Measurements from ENCODE around the gene BBOX1.
"Not testable (repeated sequence)": the region's sequence is repeated elsewhere in the genome, so short reads cannot be mapped to it uniquely, and the experiment has no call there.

The BBOX1 gene, protein sequence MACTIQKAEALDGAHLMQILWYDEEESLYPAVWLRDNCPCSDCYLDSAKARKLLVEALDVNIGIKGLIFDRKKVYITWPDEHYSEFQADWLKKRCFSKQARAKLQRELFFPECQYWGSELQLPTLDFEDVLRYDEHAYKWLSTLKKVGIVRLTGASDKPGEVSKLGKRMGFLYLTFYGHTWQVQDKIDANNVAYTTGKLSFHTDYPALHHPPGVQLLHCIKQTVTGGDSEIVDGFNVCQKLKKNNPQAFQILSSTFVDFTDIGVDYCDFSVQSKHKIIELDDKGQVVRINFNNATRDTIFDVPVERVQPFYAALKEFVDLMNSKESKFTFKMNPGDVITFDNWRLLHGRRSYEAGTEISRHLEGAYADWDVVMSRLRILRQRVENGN

DNA sequence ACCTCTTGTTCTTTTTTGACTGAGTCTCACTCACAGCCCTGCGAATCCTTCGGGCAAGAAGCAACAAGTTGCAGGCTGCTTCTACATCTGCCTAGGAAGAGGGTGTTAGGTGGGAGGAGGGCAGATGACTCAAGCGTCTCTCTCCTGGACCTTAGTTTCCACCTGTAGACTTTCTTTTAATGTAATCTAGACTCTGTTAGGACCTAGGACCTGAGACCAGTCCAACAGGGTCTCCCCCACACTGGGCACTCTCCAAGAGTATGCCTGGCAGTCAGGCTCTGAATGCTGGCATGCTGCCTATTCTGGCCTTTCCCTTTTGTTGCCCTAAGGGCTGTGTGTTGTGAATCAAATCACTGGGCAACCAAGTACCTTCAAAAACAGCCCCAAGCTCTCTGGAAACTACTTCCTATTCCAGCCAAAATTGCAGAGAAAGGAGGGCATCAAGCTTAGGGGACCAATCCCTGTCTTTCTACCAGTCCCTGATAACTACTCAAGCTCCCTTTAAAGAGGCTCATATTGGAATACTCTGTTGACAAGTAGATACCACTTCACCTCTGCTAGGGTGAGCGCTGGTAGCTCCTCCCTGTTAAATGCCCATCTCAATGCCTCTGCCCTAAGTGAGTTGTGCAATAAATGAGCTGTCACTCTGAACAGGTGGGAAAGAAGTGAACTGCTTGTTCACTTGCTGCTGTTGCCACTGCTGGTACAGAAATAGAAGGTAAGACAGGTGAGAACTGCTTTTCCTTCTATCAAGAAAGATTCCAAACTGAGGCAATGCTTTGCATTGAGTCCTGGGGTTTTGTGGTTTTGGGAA, at the start of gene BBOX1:
TSS of gene BBOX1 (plus strand) at position 514 of the 814 bp plus-strand sequence. CDS start 14,616 bp downstream, outside the sequence.
- no peak for DNase-seq (ENCODE audit: low read depth in 2 of 2, low spot score in 1 of 2)

DNA sequence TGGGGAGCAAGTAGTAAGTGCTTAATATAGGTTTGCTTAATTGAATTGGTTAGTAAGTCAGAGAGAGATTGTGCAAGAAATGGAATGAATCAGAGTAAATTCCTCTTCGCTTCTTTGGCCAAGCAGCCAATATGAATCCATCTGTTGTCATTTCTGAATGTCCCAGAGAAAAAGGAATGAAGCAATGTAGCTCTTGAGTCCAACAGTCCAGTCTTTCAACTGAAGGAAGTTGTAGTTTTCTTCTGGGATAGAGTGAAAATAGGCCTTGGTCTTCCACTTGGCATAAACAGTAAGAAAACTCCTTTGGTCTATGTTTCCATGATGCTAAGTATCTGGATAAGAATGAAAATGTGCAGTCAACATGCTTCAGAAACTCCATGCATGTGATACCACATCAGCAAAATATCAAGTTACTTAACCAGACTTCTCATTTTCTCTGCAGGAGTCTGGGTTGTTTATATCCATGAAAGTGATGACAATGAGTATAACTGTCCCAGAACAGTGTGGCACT, 48.5 kb upstream of the BBOX1 start:
- DNase-seq (ENCODE audit: low read depth in 2 of 2, low spot score in 1 of 2) = no peak

DNA sequence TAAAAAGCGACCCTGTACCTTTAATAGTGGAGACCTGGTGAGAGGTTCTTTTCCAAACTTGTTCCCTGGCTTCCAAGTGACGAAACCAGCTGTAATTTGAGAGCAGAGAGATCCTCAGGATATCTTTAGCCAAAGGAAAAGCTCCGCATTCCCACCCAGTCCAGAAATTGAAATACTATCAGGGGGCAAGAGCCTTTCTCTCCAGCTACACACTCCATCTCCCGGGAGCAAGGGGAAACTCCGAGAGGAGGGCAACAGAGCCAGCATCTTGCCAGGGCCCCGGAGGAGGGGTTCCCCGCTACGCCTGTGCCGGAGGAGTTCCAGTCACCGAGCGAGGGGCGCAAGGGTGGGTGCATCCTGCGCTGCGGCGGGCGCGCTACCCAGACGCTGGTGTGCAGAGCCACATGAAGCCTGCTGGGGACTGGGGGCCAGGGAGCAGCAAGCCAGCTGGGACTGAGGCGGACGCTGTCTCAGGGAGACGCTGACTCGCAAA, 46.6 kb upstream of the BBOX1 start, which contains the start of gene FIBIN:
TSS of gene FIBIN (plus strand) at position 148 of the 493 bp plus-strand sequence. CDS start 415 bp downstream, outside the sequence.
- no peak for DNase-seq (ENCODE audit: low read depth in 2 of 2, low spot score in 1 of 2)

DNA sequence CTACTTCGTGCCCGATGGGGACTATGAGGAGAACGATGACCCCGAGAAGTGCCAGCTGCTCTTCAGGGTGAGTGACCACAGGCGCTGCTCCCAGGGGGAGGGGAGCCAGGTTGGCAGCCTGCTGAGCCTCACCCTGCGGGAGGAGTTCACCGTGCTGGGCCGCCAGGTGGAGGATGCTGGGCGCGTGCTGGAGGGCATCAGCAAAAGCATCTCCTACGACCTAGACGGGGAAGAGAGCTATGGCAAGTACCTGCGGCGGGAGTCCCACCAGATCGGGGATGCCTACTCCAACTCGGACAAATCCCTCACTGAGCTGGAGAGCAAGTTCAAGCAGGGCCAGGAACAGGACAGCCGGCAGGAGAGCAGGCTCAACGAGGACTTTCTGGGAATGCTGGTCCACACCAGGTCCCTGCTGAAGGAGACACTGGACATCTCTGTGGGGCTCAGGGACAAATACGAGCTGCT, 46.0 kb upstream of the BBOX1 start:
- no peak for DNase-seq (ENCODE audit: low read depth in 2 of 2, low spot score in 1 of 2)

DNA sequence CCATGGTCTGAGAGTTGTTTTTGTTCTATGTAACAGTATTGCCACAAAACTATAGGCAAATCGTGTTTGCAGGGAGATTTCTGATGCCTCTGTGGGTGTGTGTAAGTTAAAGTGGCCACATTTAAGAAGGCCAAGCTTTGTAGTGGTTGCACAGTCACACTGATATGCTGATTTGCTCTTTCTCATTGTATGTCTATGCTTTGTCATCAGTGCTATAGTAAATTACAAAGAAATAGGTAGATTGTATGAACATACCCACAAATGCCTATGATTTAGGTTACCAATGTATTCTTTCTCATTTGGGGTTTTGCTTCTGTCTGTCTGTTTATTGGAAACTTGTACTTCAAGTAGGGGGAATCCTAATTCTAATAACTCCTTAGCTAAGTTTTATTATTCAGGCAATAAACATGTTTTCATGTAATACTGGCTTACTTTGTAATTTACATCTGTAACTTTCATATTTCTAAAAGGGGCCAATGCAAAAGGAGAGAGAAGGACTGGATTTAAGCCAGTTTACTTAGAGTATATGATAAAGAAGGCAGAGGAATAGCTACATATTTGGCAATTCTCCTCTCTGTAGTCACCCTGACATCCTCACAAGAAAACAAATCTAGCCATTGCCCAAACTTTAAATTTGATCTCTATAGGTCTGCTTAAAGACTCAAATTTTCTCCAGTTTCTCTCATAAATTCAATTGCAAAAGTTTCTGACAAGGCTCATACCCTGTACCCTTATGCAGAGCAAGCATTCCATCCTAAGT, 44.7 kb upstream of the BBOX1 start:
- DNase-seq (ENCODE audit: low read depth in 2 of 2, low spot score in 1 of 2) = no peak

DNA sequence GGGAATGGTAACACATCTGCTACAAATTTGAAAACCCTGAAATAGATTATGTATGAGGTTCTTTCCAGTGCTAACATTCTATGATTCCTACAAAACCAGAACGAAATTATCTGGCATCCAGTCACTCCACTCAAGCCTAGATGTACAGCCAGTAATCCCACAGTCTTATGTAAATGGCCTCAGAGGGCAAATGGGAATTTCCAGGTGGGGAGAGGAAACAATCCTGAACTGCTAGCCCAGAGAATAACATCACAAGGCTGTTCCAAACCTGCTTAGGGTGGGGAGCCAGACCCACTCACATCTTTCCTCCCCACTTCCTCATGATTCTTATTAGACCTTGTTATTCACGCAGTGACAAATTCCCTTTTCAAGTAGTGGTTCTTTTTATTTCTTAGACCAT, 43.2 kb upstream of the BBOX1 start:
- DNase-seq (ENCODE audit: low read depth in 2 of 2, low spot score in 1 of 2) = no peak

DNA sequence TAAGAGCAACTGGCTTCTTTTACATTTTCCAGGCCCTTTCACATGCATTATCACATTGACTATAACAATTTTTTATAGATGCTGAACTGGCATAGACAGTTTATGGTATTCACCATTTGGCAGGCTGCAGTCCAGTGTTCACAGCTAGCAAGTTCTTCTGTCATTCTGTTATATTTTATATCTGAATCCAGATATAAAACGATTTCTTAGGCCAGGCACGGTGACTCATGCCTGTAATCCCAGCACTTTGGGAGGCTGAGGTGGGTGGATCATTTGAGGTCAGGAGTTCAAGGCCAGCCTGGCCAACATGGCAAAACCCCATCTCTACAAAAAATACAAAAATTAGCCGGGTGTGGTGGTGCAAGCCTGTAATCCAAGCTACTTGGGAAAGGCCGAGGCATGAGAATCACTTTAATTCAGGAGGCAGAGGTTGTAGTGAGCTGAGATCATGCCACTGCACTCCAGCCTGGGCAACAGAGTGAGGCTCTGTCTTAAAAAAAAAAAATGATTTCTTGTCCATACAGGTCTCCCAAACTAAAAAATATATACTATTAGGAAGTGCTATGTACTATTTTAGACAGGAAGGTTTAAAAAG, 39.4 kb upstream of the BBOX1 start:
- DNase-seq (ENCODE audit: low read depth in 2 of 2, low spot score in 1 of 2) = not testable (repeated sequence)

DNA sequence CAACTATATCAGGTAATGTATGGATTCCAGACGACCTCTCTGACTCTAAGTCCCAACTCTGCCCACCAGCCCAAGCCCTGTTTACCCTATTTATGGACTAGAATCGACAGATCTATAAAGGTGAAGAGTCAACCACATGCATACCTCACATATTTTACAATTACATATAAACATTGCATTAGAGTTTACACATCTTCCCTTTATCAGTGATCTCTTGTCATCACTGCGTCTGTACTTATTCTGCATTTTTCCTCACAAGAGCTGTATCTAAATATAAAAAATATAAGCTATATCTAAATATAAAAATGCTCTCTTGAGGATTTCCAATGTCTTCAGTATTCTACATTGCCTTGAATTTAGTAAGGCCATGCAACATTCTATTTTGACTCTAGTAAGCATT, 38.2 kb upstream of the BBOX1 start:
- no peak for DNase-seq (ENCODE audit: low read depth in 2 of 2, low spot score in 1 of 2)

DNA sequence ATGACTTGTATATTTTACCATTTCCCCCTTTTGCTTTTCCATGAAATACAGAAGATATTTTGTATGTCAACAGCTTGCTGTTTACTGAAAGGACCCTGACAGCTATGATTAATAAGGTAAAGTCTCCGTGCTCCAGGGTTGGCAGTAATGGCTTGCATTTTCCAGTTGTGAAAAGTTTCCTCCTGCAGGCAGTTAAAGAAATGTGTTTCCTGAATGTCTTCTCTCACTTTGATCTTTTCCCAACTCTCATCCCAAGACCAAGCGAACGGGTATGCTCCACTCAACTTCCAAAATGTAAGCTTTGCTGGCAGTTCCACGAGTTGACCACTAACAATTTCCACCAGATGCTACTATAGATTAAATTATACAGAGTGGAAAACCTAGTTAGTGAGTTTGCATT, 37.8 kb upstream of the BBOX1 start:
- no peak for DNase-seq (ENCODE audit: low read depth in 2 of 2, low spot score in 1 of 2)

DNA sequence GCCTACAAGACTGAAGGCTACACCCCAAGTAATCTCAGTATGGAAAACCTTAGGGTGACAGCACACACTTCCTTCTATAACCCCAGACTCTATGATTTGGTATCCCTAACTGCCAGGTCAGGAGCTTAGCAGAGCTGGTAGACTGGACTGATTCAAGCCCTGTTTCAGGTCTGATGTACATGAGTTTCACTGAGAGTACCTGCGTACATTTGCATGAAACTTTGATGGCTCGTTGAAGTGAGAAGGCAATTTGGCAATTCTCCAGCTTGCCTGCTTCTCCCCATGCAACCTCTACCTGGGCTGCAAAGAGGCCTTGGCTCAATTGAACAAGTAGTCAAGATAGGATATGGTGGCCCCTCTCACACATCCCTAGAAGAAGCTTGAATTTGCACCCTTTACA, 36.5 kb upstream of the BBOX1 start:
- DNase-seq (ENCODE audit: low read depth in 2 of 2, low spot score in 1 of 2) = no peak

DNA sequence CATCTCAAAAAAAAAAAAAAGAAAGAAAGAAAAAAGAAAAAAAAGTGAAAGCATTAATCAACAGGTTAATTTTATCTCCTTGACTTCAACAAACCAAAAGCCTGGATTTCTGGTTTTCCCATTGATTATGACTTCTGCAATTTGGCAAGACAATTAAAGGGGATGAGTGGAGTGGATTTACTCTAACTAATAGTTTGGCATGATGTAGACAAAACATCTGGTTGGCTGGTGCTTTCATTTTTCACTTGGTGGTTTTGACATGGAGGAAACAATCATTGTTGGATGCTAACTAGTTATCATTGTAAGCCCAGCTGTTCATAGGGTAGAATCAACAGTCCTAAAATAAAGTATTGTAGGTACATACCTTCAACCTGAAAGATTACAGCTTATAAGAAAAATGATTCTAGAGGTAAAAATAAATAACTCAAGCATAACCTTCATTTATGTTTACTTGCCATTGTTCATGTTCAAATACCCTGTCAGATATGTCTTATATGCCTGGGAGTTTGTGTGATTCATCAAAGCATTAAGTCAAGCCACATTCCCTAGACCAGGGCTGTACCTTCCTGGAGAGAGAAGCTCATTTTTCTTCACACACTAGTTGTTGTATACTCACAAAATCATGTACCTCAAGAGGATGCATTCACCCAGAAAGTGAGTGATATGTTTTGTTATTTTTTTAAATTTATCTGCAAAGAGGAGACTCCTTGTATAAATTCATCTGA, 31.6 kb upstream of the BBOX1 start:
- DNase-seq (ENCODE audit: low read depth in 2 of 2, low spot score in 1 of 2) = no peak

DNA sequence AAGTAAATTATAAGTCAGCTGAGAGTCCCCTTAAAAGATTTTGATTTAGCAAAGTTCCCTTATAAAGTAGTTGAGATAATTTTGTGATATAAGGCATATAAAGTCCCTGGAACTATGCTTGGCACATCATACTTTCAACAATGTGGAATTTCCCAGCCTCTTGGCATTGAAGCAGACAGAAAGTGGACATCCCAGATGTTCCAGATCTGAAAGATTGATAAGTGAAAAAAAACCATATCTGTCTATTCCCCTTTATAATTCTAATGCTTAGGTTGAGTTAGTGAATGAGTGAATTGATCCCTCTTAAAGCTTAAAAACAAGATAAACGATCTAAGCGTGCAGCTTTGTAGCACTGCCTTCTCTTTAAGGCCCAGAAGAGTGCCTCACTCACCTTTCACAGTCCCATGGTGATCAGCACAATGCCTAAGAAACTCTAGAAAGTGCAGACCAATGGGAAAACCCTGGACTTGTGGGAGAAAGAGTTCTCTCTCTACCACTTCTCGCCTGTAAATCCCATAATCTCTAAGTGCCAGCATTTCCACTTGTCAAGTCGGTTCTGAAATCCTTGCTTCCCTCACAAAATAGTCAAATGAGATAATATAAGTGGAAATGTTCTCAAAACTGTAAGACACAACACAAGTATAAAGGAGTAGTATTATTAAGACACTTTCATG, 28.9 kb upstream of the BBOX1 start:
- DNase-seq (ENCODE audit: low read depth in 2 of 2, low spot score in 1 of 2) = no peak

DNA sequence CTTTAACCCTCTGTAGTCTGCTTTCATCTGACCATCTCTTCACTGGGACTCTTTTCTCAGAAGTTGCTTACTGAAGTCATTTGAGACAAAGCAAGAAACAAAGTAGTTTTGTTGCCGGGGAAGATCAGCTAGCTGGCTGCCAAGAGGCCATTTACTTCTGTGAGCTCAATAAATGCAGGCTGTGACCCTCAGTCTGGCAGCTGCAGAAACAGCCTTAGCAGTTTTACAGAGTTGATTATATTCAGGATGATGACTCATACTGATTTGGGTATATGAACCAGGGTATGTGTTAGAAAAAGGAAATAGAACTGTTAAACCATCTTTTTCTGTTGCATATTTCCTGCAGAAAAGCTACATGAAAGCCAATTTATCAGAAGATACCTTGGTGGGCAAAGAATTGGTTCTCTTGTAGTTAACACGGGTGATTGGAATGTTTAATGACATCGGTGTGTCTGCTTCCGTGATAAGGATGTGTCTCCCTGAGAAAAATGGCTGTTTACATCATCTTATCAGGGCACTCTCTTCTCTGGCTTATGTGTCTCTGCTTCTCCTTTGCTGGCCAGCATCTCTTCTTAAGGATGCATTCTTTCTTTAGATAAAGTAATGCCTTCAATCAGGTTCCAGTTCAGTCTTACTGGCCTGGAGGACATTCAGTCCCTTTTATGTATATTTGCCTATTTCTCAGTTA, 28.2 kb upstream of the BBOX1 start:
- no peak for DNase-seq (ENCODE audit: low read depth in 2 of 2, low spot score in 1 of 2)

DNA sequence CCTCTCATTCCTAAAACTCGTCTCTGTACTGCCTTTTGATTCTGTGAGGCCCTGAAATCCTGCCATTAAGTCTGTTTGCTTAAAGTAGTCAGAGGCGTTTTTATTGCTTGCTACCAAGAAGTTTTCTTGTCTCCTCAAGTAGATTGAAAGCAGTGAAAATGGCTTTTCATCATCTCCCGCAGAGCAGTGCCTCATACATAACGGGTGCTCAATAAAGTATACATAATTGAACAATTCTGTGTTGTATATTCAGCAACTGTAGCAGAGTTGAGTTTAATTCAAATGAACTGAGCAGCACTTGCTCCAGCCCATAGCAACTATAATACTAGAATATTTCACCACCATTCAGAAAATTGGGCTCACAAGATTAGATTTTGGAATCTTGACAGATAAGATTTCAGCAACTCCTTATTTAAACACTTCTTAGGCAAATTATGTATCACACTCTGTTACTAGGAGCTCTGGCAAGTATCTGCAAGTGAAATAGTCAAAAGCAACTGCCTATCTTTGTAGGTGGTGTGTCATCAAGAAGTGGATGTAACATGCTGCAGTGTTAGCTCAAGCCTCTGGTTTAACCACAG, 26.7 kb upstream of the BBOX1 start:
- no peak for DNase-seq (ENCODE audit: low read depth in 2 of 2, low spot score in 1 of 2)

DNA sequence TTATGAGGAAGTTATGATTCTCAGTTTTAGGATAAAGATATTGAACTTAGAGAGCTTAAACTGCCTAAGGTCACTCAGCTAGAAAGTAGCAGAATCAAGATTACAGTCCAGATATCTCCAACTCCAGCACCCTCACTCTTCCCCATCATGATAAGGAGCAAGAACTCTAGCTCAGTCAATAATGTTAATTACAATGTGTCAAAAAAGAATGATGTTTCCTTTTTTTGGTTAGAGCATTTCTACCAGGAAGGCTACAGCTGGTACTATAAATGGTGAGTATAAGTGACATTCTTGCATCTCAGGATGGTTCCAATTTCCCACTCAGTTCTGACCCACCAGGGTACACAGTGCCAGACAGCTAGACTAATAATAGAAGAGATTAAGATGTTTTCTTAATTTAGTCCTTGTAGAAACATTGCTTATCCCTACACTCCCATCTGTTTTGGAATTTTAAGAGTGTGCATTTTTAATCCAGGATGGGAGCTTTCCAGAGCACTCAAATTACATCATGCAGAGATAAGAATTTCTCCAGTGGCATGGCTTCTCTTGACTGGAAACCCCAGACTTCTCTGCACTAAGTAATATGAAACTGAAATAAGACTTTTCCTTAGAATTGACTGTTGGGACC, 21.6 kb upstream of the BBOX1 start:
- no peak for DNase-seq (ENCODE audit: low read depth in 2 of 2, low spot score in 1 of 2)

DNA sequence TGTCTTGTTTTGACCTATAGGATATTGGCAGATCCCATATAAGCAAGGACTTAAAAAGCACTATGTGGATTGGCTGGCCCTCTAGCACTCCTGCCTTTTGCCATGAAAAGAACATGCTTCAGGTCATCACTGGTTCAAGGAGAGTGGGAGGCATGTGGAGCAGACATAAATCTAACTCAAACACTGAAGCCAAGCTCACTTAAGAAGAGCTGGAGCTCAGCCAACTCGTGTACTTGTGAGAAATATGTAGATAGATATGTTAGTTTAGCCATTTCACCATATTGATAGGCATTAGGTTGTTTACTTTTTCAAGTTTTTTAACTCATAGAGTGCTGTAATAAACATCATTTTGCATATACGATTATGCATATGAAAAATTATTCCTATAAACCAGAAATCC, 19.9 kb upstream of the BBOX1 start:
- no peak for DNase-seq (ENCODE audit: low read depth in 2 of 2, low spot score in 1 of 2)

DNA sequence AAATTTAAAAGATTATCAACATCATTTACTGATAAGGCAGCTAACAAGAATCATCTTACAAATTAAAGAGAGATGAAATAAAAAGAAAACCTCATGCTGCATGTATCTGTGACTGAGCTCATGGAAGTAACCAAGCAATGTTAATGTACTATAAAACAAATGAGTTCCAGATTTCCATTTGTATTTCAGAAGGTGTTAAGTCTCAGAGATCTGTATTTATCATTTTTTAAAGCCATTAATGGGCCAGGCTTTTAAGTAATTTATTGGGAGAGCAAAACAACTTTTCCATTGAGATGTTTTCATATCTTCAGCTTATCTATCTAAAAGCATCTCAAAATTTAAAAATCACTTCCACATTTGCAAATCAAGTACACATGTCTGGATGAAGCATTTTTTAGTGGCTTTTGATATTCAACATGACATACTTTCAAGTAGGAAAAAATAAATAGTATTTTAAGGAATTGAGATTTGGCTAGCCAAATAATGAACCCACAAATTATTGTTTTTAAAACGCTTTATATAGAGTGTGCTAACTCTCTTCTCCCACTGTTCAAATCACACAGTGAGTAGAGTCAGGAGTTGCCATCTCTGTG, 17.9 kb upstream of the BBOX1 start:
- DNase-seq (ENCODE audit: low read depth in 2 of 2, low spot score in 1 of 2) = no peak

DNA sequence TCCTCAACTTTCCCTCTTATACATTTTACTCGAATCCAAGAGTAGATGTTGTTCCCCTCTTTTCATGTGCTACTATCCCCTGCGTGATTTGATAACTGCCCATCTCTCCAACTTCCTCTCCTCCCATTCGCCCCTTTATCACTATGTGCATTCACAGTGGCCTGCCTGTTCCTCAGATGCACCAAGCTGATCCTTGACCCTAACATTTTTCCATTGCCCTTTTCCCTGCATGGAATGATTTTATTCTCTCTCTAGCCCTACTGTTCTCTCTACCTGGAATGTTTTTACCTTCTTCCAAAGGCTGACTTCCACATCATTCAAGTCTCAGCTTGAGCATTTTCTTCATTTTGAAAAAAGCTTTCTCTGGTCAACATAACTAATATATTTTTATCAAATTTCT, 15.8 kb upstream of the BBOX1 start:
- DNase-seq (ENCODE audit: low read depth in 2 of 2, low spot score in 1 of 2) = no peak

All from stimulated activated CD8-positive, alpha-beta memory T cell treated with anti-CD3 and anti-CD28 coated beads, Interleukin-4, amount 100 ng/mL, for 1 hour (primary cell).